Thyroid gland (tissue), 4 donors: Measurements from ENCODE around the gene ERMARD. TPM values are rescaled to one million over a fixed set of nuclear protein-coding genes. Genes with fewer than 3 reads are reported as not detected.

ENCODE experiments used
- DNase-seq, 2 donors: peaks; one replicate each; pipeline ENCODE4 v3.0.0-alpha.2; 2019
- H3K27ac ChIP-seq, 3 donors: fragments of 200-600 bp; sonication (generic); 1 replicate in 2 of 3; 2 replicates in 1 of 3; pipeline ENCODE4 v1.5.1; 2016 to 2019; ENCODE audit warnings: mild to moderate bottlenecking in 1 of 3, moderate library complexity in 1 of 3
- H3K27me3 ChIP-seq: fragments of 200-600 bp; sonication (generic); one replicate; pipeline ENCODE4 v1.5.1; 2019
- H3K36me3 ChIP-seq, 2 donors: fragments of 200-600 bp; sonication (generic); one replicate each; pipeline ENCODE4 v1.5.1; 2016 to 2019
- H3K4me1 ChIP-seq, 2 donors: fragments of 200-600 bp; sonication (generic); one replicate each; pipeline ENCODE4 v1.5.1; 2017 to 2019
- H3K4me3 ChIP-seq, 3 donors: fragments of 200-600 bp; sonication (generic); replicated peaks in 1 of 3; 1 replicate in 2 of 3; 2 replicates in 1 of 3; pipeline ENCODE4 v1.5.1; 2016; ENCODE audit warnings: mild to moderate bottlenecking in 1 of 3
- H3K9me3 ChIP-seq: fragments of 200-600 bp; sonication (generic); one replicate; pipeline ENCODE4 v1.5.1; 2017
- POLR2A ChIP-seq, 2 donors: fragments of 450-650 bp; IDR thresholded peaks; one replicate each; pipeline ENCODE4 v1.6.1; 2017; ENCODE audit warnings: antibody characterized with exemption in 2 of 2, mild to moderate bottlenecking in 2 of 2, moderate library complexity in 1 of 2
- WGBS, 2 donors: methylation state at CpG; one replicate each; pipeline ENCODE4 v1.1.5; 2017; 5-methylcytosine and 5-hydroxymethylcytosine counted together
- intact Hi-C: fragments of 100-400 bp; cut with DNase I; formaldehyde crosslinking; loops from one replicate; pipeline ENCODE4 v1.15.1; 2023
- total RNA-seq, 4 donors: library from RNA; depleted of rRNA; stranded (reverse); fragments of >200 nt; gene quantifications; one replicate each; pipeline ENCODE4 v1.2.3, GENCODE V29; 2016
- TF ChIP-seq, protein P1 (sequence below), 6 experiments: fragments of 200-600 bp in 3 of 6; fragments of 450-650 bp in 3 of 6; sonication (generic) in 3 of 6; IDR thresholded peaks; one replicate each; pipeline ENCODE4 v1.5.1; 2016 to 2019; ENCODE audit warnings: antibody characterized with exemption in 6 of 6, mild to moderate bottlenecking in 2 of 6, inconsistent platforms in 1 of 6, moderate library complexity in 1 of 6

ERMARD gene
- total RNA-seq, 4 donors from 2014 or later: 29.4 to 49.8 (median 32.0) TPM

DNA sequence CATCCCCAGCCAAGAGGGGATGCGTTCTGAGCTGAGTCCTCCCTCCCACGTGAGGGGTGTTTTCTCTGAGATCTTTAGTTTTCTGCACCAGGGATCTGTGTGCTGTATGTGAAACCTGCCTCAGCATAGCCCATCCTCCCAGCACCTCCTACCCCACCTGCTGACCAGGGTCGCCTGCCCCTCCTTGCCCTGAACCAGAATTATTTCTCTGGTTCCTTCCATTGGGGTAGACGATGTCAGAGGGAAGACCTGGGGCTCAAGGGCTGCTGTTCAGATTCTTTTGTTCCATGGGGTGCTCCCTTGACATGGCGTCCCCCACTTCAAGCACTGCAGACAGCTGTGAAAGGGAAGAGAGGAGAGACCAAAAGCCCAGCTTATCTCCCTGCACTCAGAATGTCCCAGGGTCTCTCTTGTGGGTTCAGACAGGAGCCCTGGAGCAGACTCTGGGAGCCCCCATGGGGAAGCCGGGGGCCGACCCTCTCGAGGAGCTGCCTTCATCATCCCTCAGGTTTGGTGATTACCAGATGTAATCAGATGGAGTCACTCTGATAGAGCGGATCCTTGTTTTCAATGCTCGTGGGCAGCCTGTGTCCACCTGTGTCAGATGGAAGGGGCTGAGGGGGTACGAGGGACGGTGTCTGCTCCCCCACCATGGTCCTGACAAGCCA is 74.3 kb downstream of the ERMARD start:
- TF ChIP-seq POLR2A (IDR thresholded peaks at IDR 0.05): no peak
- DNase-seq: no peak
- intact Hi-C loops: no loop called here
- Histone ChIP-seq H3K27ac (no peak overlapping the region), H3K4me3 (no peak overlapping the region), H3K27me3 (no peaks in the 10 kb centered on the region), H3K9me3 (no peaks in the 10 kb centered on the region), H3K4me1 (no peaks in the 10 kb centered on the region), H3K36me3 (no peaks in the 10 kb centered on the region)
- WGBS, 2 donors: 85 to 92% methylated on average over 9 to 10 of the region's 12 CpGs

DNA sequence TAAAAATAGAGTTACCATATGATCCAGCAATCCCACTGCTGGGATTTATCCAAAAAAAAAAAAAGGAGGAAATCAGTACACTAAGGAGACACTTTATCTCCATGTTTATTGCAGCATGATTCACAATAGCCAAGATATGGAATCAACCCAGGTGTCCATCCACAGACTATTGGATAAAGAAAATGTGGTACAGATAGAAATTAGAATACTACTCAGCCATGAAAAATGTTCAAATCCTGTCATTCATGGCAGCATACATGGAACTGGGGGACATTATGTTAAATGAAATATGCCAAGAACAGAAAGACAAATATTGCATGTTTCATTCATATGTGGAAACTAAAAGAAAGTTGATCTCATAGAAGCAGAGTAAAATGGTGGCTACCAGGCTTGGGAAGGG is 75.3 kb downstream of the ERMARD start:
- Histone ChIP-seq H3K9me3 (no peaks in the 10 kb centered on the region), H3K27ac (no peak overlapping the region), H3K4me3 (no peak overlapping the region), H3K27me3 (no peaks in the 10 kb centered on the region), H3K4me1 (peaks cover 0 to under 1% of the 10 kb centered on the region in 2 donors), H3K36me3 (no peaks in the 10 kb centered on the region)
- DNase-seq: no peak
- intact Hi-C loops: no loop called here
- TF ChIP-seq, protein P1, sequence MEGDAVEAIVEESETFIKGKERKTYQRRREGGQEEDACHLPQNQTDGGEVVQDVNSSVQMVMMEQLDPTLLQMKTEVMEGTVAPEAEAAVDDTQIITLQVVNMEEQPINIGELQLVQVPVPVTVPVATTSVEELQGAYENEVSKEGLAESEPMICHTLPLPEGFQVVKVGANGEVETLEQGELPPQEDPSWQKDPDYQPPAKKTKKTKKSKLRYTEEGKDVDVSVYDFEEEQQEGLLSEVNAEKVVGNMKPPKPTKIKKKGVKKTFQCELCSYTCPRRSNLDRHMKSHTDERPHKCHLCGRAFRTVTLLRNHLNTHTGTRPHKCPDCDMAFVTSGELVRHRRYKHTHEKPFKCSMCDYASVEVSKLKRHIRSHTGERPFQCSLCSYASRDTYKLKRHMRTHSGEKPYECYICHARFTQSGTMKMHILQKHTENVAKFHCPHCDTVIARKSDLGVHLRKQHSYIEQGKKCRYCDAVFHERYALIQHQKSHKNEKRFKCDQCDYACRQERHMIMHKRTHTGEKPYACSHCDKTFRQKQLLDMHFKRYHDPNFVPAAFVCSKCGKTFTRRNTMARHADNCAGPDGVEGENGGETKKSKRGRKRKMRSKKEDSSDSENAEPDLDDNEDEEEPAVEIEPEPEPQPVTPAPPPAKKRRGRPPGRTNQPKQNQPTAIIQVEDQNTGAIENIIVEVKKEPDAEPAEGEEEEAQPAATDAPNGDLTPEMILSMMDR (IDR thresholded peaks at IDR 0.05): no peak
- TF ChIP-seq POLR2A (IDR thresholded peaks at IDR 0.05): no peak

DNA sequence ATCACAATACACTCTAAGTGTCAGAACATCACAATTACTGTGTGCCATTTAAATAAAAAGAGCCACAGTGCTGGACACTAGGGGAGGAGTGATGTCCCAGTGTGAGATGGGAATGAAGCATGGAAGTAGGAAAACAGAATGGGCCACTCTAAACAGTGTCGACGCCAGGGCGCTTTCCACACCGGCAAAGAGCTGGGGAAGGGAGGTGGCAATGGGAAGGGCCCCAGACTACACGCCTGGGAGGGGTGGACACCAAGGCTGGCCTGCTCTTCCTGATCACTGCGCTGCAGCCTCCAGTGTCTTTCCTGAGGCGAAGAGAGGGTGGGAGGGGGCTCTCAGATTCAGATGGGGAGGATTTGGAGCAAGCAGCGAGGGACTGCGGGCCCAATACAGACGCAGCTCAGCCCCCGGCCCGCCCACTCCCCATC is 75.9 kb downstream of the ERMARD start:
- no peaks in the 10 kb centered on the region for H3K36me3 ChIP-seq

DNA sequence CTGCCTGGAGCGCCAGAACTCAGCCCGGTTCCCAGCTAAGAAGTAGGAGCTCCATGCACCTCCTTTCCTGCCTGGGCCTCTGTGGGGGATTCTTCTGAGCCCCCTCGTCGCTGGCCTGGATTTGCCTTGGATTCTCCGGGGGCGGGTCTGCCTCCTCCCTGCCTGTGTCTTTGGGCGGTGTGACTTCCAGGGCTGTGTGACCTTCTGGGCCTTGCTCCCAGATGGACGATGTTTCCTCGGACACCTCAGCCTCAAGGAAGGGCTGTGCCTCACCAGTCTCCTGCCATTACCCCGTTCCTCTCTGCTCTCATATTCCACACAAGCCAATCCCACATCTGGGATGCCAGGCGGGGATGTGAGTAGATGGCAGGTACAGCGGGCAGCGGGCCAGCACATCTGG is 76.8 kb downstream of the ERMARD start:
- WGBS, 2 donors: 84% methylated on average over 13 of the region's 13 CpGs
- H3K9me3 ChIP-seq: no peaks in the 10 kb centered on the region
- no peaks in the 10 kb centered on the region for H3K27me3 ChIP-seq
- H3K4me1 ChIP-seq: peaks cover 0 to 3% of the 10 kb centered on the region in 2 donors
- intact Hi-C loops: no loop called here
- no peak overlapping the region for H3K27ac ChIP-seq
- no peak overlapping the region for H3K4me3 ChIP-seq
- no peak for DNase-seq
- no peaks in the 10 kb centered on the region for H3K36me3 ChIP-seq
- TF ChIP-seq POLR2A (IDR thresholded peaks at IDR 0.05): no peak
- TF ChIP-seq, protein P1 (IDR thresholded peaks at IDR 0.05): no peak

More for the DNA sequence above, 75.9 kb downstream of the ERMARD start:
- intact Hi-C loops: no loop called here
- no peak for DNase-seq
- Histone ChIP-seq H3K9me3 (no peaks in the 10 kb centered on the region), H3K27me3 (no peaks in the 10 kb centered on the region), H3K4me3 (no peak overlapping the region), H3K4me1 (peaks cover 0 to 3% of the 10 kb centered on the region in 2 donors), H3K27ac (no peak overlapping the region)
- 51 to 61% methylated on average over 12 of the region's 12 CpGs for WGBS, 2 donors
- TF ChIP-seq, protein P1 (IDR thresholded peaks at IDR 0.05): no peak

DNA sequence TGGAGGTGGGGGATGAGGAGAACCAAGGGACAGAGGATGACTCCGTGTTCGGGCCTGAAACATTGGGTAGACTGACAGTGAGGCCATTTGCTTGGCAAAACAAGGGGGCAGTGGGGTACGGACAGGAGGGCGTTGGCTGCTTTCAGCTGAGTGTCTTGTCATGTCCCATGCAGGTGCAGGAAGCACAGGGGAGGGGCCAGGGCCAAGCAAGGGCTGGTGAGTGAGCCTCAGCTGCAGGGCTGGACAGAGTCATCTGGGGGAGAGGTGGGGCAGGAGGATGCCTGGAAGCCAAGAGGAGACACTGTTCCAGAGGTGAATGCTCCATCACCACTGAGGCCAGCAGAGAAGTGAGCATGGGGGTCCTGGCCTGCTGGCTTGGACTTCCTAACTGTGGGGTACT is 78.4 kb downstream of the ERMARD start:
- no peaks in the 10 kb centered on the region for H3K9me3 ChIP-seq
- intact Hi-C loops: loop anchor here (5.0 kb wide), 1 partner anchor 703 kb away; no protein-coding TSS in a partner anchor
- no peak overlapping the region for H3K27ac ChIP-seq
- no peak overlapping the region for H3K4me3 ChIP-seq
- no peaks in the 10 kb centered on the region for H3K36me3 ChIP-seq
- H3K27me3 ChIP-seq: no peaks in the 10 kb centered on the region
- peaks cover 0 to 3% of the 10 kb centered on the region in 2 donors for H3K4me1 ChIP-seq
- WGBS, 2 donors: 73 to 87% methylated on average over 4 of the region's 4 CpGs
- DNase-seq: no peak
- TF ChIP-seq, protein P1 (IDR thresholded peaks at IDR 0.05): no peak
- TF ChIP-seq POLR2A (IDR thresholded peaks at IDR 0.05): no peak
